Sigmoid colon (tissue), 7 donors: ENCODE results near the gene PRDM5. TPM values are rescaled to one million over a fixed set of nuclear protein-coding genes. Genes with fewer than 3 reads are reported as not detected.

Experiments
- DNase-seq: peaks from one replicate; pipeline ENCODE4 v3.0.0-alpha.2; 2019
- H3K27ac ChIP-seq, 4 donors: fragments of 200-600 bp; sonication (generic); one replicate each; pipeline ENCODE4 v1.5.1; 2016 to 2019; ENCODE audit warnings: mild to moderate bottlenecking in 1 of 4
- H3K27me3 ChIP-seq, 3 donors: fragments of 200-600 bp; sonication (generic); one replicate each; pipeline ENCODE4 v1.5.1; 2019; ENCODE audit warnings: mild to moderate bottlenecking in 1 of 3
- H3K36me3 ChIP-seq, 4 donors: fragments of 200-600 bp; sonication (generic); one replicate each; pipeline ENCODE4 v1.5.1; 2016 to 2019
- H3K4me1 ChIP-seq, 4 donors: fragments of 200-600 bp; sonication (generic); one replicate each; pipeline ENCODE4 v1.5.1; 2017 to 2019
- H3K4me3 ChIP-seq, 4 donors: fragments of 200-600 bp; sonication (generic); one replicate each; pipeline ENCODE4 v1.5.1; 2017 to 2019; ENCODE audit warnings: mild to moderate bottlenecking in 2 of 4, moderate library complexity in 1 of 4
- H3K9me3 ChIP-seq, 4 donors: fragments of 200-600 bp in 3 of 4; sonication (generic) in 3 of 4; one replicate each; pipeline versions ENCODE4 v1.5.1 to v1.6.1; 2013 to 2019
- EP300 ChIP-seq, 4 donors: sonication (generic); formaldehyde crosslinking; IDR thresholded peaks; one replicate each; pipeline ENCODE4 v1.6.1; 2017; ENCODE audit warnings: antibody characterized with exemption in 4 of 4
- POLR2A ChIP-seq, 2 donors: fragments of 450-650 bp; IDR thresholded peaks; one replicate each; pipeline ENCODE4 v1.6.1; 2016; ENCODE audit warnings: antibody characterized with exemption in 2 of 2, mild to moderate bottlenecking in 2 of 2, moderate library complexity in 2 of 2
- POLR2AphosphoS5 ChIP-seq, 4 donors: sonication (generic); formaldehyde crosslinking; IDR thresholded peaks; one replicate each; pipeline ENCODE4 v1.6.1; 2017; ENCODE audit warnings: antibody characterized with exemption in 4 of 4
- WGBS, 2 donors: extraction: QIAGEN DNeasy Blood & Tissue Kit; methylation state at CpG; one replicate each; pipeline ENCODE4 v1.1.7; 2013; 5-methylcytosine and 5-hydroxymethylcytosine counted together
- intact Hi-C: fragments of 100-400 bp; cut with DNase I; formaldehyde crosslinking; loops from one replicate; pipeline ENCODE4 v1.15.1; 2023
- polyA plus RNA-seq, 3 donors: library from polyadenylated mRNA; stranded (reverse); fragments of 200-250 nt; gene quantifications; one replicate each; pipeline ENCODE4 v1.2.3, GENCODE V29; 2013
- total RNA-seq, 4 donors: library from RNA; depleted of rRNA; stranded (reverse); fragments of >200 nt; gene quantifications; one replicate each; pipeline ENCODE4 v1.1.0, GENCODE V29; 2016
- TF ChIP-seq, protein P1 (sequence below), 4 experiments: fragments of 450-650 bp in 3 of 4; fragments of 200-600 bp in 1 of 4; IDR thresholded peaks; one replicate each; pipeline ENCODE4 v1.5.1; 2016 to 2019; ENCODE audit warnings: antibody characterized with exemption in 4 of 4, mild to moderate bottlenecking in 3 of 4, moderate library complexity in 2 of 4
- donor health status: healthy with polysubstance abuse.
- donor health status: Bipolar disorder and iron deficiency.
- donor health status: healthy.

Gene PRDM5
- total and polyA plus RNA-seq, 7 donors: 1.8 to 25.0 (median 15.0) TPM

DNA sequence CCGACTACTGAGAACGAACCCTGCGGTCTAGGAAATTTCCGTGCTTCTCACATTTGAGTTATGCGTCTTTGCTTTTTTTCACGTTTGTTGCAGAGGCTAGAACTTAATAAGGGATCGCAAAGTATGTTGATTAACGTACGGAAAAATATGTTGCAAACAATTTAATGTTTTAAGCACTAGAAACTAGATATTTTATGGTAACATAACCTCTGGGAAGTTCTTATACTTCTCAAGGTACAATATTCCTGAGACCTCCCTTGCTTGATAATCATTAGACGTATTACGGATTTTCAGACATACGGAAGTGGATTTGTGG is 639 bp upstream of the PRDM5 start:
- intact Hi-C loops: loop anchor here (5.0 kb wide), 1 partner anchor 149 kb away; the partner anchor contains the start of gene NDNF
- H3K9me3 ChIP-seq: no peaks in the 10 kb centered on the region
- H3K36me3 ChIP-seq: no peaks in the 10 kb centered on the region
- WGBS, 2 donors: 12 to 19% methylated on average over 12 of the region's 12 CpGs
- H3K4me1 ChIP-seq: peaks cover 0 to 36% (median 23%) of the 10 kb centered on the region in 4 donors
- no peak for TF ChIP-seq EP300 (IDR thresholded peaks at IDR 0.05)
- TF ChIP-seq POLR2A (IDR thresholded peaks at IDR 0.05): no peak
- TF ChIP-seq, protein P1, sequence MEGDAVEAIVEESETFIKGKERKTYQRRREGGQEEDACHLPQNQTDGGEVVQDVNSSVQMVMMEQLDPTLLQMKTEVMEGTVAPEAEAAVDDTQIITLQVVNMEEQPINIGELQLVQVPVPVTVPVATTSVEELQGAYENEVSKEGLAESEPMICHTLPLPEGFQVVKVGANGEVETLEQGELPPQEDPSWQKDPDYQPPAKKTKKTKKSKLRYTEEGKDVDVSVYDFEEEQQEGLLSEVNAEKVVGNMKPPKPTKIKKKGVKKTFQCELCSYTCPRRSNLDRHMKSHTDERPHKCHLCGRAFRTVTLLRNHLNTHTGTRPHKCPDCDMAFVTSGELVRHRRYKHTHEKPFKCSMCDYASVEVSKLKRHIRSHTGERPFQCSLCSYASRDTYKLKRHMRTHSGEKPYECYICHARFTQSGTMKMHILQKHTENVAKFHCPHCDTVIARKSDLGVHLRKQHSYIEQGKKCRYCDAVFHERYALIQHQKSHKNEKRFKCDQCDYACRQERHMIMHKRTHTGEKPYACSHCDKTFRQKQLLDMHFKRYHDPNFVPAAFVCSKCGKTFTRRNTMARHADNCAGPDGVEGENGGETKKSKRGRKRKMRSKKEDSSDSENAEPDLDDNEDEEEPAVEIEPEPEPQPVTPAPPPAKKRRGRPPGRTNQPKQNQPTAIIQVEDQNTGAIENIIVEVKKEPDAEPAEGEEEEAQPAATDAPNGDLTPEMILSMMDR (IDR thresholded peaks at IDR 0.05): no peak
- TF ChIP-seq POLR2AphosphoS5 (IDR thresholded peaks at IDR 0.05): no peak
- DNase-seq: no peak
- H3K27me3 ChIP-seq: no peaks in the 10 kb centered on the region
- peak overlapping the region; percentile 92 to 93 (median 93) for H3K27ac ChIP-seq
- H3K4me3 ChIP-seq: peak overlapping the region; percentile 56 to 80 (median 76)

DNA sequence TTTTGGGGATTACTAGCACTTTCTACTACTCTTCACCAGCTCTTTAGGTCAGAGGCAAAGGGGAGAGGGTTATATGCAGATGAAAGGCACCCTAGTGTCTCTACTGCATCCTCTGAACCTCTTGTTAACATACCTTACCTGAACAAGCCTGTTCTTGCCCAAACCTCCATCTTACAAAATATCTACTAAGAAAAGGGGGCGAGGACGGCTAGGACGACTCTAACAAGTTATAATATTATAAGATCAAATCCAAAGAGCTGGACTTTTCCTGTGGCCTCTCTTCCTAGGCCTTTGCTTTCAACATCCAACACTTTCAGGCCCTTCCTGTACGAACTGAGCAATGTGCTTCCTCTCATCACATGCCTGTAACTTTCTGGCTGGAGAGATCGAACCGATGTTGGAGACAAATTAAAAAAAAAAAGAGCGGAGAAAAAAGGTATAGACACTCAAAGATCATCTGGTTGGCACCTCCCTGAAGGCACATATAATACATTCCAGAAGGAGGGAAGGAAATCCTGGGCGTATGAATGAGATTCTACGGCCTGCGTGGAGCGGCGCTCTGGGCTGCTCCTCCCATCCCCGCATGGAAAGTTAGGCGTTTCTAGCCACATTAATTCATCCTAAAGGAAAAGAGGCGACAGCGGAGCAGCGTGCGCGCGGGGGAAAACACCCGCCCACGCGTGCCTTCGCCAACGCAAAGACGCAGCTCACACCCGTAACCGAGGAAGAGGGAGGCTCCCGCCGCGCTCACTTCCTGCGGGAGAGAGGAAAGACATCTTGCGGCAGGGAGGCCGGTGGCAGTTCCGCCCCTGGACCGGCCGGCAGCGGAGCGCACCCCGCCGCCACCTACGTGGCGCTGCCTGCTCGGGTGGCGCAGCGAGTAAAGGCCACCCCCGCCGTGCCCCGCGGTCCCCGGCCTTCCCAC is 808 bp downstream of the PRDM5 start:
- Histone ChIP-seq H3K4me3 (peak overlapping the region; percentile 56 to 80 (median 76)), H3K27ac (peak overlapping the region; percentile 92 to 93 (median 93)), H3K27me3 (no peaks in the 10 kb centered on the region), H3K36me3 (no peaks in the 10 kb centered on the region), H3K9me3 (no peaks in the 10 kb centered on the region), H3K4me1 (peaks cover 0 to 36% (median 23%) of the 10 kb centered on the region in 4 donors)
- WGBS, 2 donors: 2 to 5% methylated on average over 51 of the region's 51 CpGs
- peak; percentile 81 for DNase-seq
- intact Hi-C loops: loop anchor here (5.0 kb wide), 1 partner anchor 151 kb away; the partner anchor contains the start of gene NDNF
- TF ChIP-seq EP300 (IDR thresholded peaks at IDR 0.05): no peak
- TF ChIP-seq POLR2AphosphoS5 (IDR thresholded peaks at IDR 0.05): peak; percentile 47 to 66 (median 52)

DNA sequence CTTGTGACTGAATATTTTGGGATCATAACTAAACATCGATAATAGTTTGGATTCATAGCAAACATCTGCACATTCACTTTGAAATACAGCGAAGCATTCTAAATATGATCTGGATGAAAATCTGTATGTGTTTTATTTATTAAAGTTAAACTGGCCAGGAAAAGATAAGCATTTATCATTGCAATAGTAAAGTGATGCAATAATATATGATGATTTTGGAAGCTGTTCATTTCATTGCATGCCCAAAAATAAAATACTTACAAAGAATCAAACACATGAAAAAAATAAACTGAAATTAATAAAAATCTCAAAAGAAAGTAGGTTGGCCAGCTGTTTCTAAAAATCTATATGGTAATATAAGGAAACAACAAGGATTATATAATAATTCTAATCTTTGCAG is 1.9 kb downstream of the PRDM5 start:
- H3K27me3 ChIP-seq: no peaks in the 10 kb centered on the region
- intact Hi-C loops: loop anchor here (5.0 kb wide), 1 partner anchor 152 kb away; the partner anchor contains the start of gene NDNF
- H3K9me3 ChIP-seq: no peaks in the 10 kb centered on the region
- TF ChIP-seq POLR2AphosphoS5 (IDR thresholded peaks at IDR 0.05) (no peak), POLR2A (IDR thresholded peaks at IDR 0.05) (no peak)
- TF ChIP-seq, protein P1 (IDR thresholded peaks at IDR 0.05): no peak
- WGBS, 2 donors: 92 to 94% methylated on average over 2 of the region's 2 CpGs
- H3K27ac ChIP-seq: no peak overlapping the region
- H3K36me3 ChIP-seq: no peaks in the 10 kb centered on the region
- DNase-seq: no peak
- no peak overlapping the region for H3K4me3 ChIP-seq
- peaks cover 0 to 36% (median 23%) of the 10 kb centered on the region in 4 donors for H3K4me1 ChIP-seq

DNA sequence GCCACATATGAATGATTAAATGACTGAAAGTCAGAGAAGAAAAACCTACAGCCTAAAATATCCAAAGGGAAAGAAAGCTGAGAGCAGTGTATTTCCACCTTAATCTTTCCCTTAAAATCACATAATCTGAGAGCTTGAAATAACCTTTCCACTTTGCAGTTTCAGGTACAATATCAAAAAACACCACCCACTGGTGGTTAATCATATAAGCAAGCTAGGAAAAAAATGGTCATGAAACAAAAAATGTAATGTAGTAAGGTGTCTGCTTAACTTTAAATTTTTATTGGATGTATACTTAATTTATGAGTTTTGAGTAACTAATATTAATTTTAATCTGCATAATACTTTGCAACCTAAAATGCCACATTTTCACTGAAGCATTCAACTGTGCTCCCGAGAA is 3.2 kb downstream of the PRDM5 start:
- Histone ChIP-seq H3K27me3 (no peaks in the 10 kb centered on the region), H3K36me3 (no peaks in the 10 kb centered on the region), H3K9me3 (no peaks in the 10 kb centered on the region), H3K4me1 (peaks cover 0 to 36% (median 23%) of the 10 kb centered on the region in 4 donors), H3K27ac (peak overlapping the region in 2 of 4 donors; percentile 8 to 54), H3K4me3 (no peak overlapping the region)
- intact Hi-C loops: no loop called here
- DNase-seq: no peak
- WGBS, 2 donors: 97 to 99% methylated on average over 1 of the region's 1 CpG
- TF ChIP-seq POLR2A (IDR thresholded peaks at IDR 0.05): no peak
- TF ChIP-seq EP300 (IDR thresholded peaks at IDR 0.05): no peak
- TF ChIP-seq POLR2AphosphoS5 (IDR thresholded peaks at IDR 0.05): no peak
- TF ChIP-seq, protein P1 (IDR thresholded peaks at IDR 0.05): no peak

DNA sequence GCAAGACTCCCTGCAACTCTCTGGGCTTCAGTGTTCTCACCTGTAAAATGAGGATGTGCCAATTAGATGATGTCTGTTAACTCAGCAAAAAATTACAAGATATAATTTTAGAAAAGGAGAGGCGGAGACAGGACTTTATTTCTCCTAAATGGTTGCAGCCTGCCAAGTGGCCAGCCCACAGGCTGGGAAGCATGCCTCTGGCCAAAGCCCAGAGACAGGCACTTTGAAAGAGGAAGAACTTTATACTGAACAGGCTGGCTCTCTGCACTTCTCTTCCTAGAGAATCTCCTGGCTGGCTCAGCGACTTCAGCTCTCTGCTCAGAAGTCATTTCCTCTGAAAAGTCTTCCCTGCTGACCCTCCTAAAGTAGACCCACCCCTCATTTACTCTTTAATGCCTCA is 3.7 kb downstream of the PRDM5 start:
- no peaks in the 10 kb centered on the region for H3K27me3 ChIP-seq
- H3K9me3 ChIP-seq: no peaks in the 10 kb centered on the region
- H3K27ac ChIP-seq: peak overlapping the region in 2 of 4 donors; percentile 8 to 54
- DNase-seq: peak; percentile 68
- peaks cover 0 to 36% (median 23%) of the 10 kb centered on the region in 4 donors for H3K4me1 ChIP-seq
- H3K36me3 ChIP-seq: no peaks in the 10 kb centered on the region
- no peak overlapping the region for H3K4me3 ChIP-seq
- TF ChIP-seq POLR2A (IDR thresholded peaks at IDR 0.05) (no peak), EP300 (IDR thresholded peaks at IDR 0.05) (no peak), POLR2AphosphoS5 (IDR thresholded peaks at IDR 0.05) (no peak)
- TF ChIP-seq, protein P1 (IDR thresholded peaks at IDR 0.05): no peak
- intact Hi-C loops: no loop called here
- 26 to 45% methylated on average over 2 of the region's 2 CpGs for WGBS, 2 donors
